GM21423 (cell line): Measurements from ENCODE around the gene MACROD2.

Experiments used
- ATAC-seq: cut with Tn5 transposase; IDR thresholded peaks from one replicate; pipeline ENCODE4 v1.9.1; 2021; ENCODE audit warnings: mild to moderate bottlenecking, moderate library complexity; ENCODE audit not compliant: unreplicated experiment

Gene MACROD2

DNA sequence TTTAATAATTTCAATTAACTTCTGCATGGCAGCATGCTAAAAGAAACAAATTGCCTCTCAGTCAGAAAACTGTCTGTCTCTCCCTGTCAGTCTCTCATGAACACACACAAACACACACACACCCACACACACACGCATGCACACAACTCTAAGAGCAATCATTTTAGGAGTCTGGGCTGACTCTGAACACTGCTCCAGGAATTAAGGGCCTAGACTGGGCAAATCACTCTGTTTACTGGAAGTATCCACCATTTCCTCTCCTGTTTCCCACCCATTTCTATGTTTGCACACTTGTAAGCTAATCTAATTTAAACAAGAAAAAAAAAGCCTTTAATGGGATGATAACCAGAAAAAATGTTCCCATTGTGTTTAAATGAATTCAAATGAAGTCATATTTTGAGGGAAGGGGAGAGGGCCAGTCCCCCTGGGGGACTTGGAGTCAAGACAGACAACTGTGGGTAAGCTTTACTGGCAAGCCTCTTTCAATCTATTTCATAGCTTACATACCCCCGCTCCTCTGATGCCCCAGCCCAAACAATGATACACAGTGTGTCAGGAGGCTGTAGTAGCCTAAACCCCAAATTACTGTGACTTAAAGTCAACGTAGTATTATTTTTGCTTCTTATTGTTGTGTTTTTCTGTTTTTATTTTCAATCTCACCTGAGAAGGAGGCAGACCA lies 789.9 kb downstream of the MACROD2 start:
- ATAC-seq, result no peak

GRCh38 chr20:14790190-14790589 lies 794.9 kb downstream of the MACROD2 start:
- ATAC-seq, result no peak

GRCh38 chr20:14790771-14791620 lies 795.7 kb downstream of the MACROD2 start:
- no peak for ATAC-seq

- no peak for ATAC-seq
Observed at GRCh38 chr20:14792915-14793314, 797.6 kb downstream of the MACROD2 start.

- no peak for ATAC-seq
Observed at GRCh38 chr20:14799545-14800216, 804.4 kb downstream of the MACROD2 start.

GRCh38 chr20:14800707-14801425 lies 805.5 kb downstream of the MACROD2 start:
- no peak for ATAC-seq

DNA sequence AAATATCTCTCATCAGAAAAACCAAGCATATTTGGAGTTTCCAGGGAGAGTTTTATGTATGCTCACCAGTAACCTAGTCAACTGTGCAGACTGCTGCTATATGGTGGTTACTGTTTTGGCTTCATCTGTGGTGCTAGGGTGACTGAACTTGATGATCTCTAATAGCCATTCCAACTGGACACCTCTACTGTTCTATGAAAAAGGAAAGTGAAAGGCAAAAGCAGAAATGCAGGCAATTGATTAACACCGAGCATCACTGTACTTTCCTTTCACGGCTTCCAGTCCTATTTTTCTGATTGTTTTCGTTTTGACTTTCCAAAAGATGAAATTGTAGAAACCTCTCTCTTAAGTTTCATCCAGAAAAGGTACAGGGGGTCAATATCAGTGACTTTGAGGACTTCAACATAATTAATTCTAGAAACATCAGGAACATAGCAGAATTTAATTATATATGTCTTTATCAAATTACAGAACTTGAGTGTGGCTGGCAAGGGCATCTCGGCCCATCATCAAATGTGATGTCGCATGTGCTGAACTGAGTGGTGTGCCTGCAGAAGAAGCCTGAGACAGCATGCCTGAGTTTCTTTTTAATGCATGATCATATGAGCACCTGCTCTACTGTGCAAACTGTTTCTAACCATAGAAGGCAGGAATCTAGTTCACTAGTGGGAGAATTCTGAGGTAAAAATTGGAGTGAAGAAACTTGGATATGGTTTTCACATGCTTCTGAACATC lies 806.4 kb downstream of the MACROD2 start:
- ATAC-seq, result no peak

GRCh38 chr20:14807224-14807623 lies 811.9 kb downstream of the MACROD2 start:
- ATAC-seq, result no peak

GRCh38 chr20:14815340-14815739 lies 820.0 kb downstream of the MACROD2 start:
- no peak for ATAC-seq

GRCh38 chr20:14816471-14816870 lies 821.2 kb downstream of the MACROD2 start:
- no peak for ATAC-seq

DNA sequence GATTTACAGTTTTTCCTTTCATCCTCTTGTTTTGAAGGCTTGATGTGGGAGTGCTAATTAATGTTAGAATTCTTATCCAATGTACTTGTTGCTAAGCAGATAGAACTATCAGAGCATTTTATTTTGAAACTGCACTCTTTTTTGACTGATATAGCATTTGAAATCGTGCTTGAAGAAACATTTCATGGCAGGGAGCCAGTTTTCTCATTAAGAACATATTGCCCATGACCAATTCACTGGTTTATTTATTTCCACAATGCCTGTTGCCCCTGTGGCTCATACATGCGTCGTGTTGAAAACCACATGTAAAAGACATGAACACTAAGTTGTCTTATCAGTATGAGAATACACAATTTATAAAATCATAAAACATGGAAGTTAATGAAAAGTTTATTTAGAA lies 821.8 kb downstream of the MACROD2 start:
- ATAC-seq, result no peak

- ATAC-seq, result no peak
Observed at GRCh38 chr20:14820771-14821170, 825.5 kb downstream of the MACROD2 start.

DNA sequence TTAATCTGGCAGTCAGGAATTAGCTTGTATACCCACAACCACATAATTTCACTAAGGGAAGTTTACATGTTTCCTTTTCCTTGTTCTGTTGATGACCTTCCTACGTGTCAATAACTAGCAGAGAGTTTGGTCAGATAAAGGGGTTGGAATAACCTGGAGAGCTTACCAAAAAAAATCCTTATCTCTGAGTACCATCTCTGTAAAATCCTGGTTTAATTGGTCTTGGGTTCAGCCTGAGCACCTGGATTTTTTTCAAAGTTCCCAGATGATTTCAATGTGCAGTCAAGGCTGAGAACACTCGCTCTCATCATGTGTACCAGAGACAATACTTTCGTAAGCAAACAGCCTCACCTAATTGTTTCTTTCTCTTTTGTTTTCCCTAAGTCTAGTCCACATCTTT lies 825.9 kb downstream of the MACROD2 start:
- no peak for ATAC-seq

- ATAC-seq, result no peak
Observed at GRCh38 chr20:14824996-14825395, 829.7 kb downstream of the MACROD2 start.

GRCh38 chr20:14826543-14827313 lies 831.4 kb downstream of the MACROD2 start:
- no peak for ATAC-seq

- no peak for ATAC-seq
Observed at GRCh38 chr20:14828459-14828858, 833.1 kb downstream of the MACROD2 start.

- ATAC-seq, result peak; percentile 57
Observed at GRCh38 chr20:14829906-14830305, 834.6 kb downstream of the MACROD2 start.

GRCh38 chr20:14830466-14830865 lies 835.1 kb downstream of the MACROD2 start:
- peak; percentile 68 for ATAC-seq

- peak; percentile 19 for ATAC-seq
Observed at GRCh38 chr20:14830899-14831298, 835.6 kb downstream of the MACROD2 start.

DNA sequence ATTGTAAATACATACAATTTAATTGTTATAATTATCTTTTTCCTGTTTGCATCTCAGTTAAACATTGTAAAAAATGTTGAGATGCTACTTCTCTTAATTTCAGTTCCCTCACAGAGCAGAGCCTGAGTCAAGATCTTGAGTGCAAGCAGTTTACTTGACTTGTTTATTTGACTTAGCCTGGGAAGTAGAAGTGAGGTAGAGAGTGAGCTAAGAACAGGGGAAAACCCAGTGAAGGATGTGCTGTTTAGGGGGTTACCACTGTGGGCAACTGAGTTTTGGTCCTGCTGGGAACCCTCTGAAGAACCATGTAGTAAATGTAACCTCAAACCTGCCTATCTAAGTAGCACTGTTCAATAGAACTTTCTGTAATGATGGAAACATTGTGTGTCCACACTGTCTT lies 837.3 kb downstream of the MACROD2 start:
- peak; percentile 58 for ATAC-seq
